ENCODE measurements around the gene MEI1.

- no peak for TF ChIP-seq BHLHE40 (IDR thresholded peaks at IDR 0.05; ENCODE audit: low read depth, low read length)
- TF ChIP-seq, protein P1, sequence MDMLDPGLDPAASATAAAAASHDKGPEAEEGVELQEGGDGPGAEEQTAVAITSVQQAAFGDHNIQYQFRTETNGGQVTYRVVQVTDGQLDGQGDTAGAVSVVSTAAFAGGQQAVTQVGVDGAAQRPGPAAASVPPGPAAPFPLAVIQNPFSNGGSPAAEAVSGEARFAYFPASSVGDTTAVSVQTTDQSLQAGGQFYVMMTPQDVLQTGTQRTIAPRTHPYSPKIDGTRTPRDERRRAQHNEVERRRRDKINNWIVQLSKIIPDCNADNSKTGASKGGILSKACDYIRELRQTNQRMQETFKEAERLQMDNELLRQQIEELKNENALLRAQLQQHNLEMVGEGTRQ (IDR thresholded peaks at IDR 0.05; ENCODE audit: low read depth, low read length) = no peak
- no peak for TF ChIP-seq CTCF (conservative IDR thresholded peaks at IDR 0.05; ENCODE audit: low read depth, low read length)
- no peak for TF ChIP-seq FOS (IDR thresholded peaks at IDR 0.05; ENCODE audit: low read depth, low read length)
Observed at GRCh38 chr22:41660416-41660815, 38.9 kb upstream of the MEI1 start.
